Progenitor cell of endocrine pancreas (in vitro differentiated cells): ENCODE results near the gene PIP4P1. TPM values are rescaled to one million over a fixed set of nuclear protein-coding genes. Genes with fewer than 3 reads are reported as not detected.
A peak's percentile ranks its signal among the peaks of the same experiment; 100 is the strongest.

Experiments used
- DNase-seq: peaks from one replicate; pipeline ENCODE4 v3.0.0; 2021; ENCODE audit warnings: low spot score; ENCODE audit not compliant: unreplicated experiment
- H3K27ac Mint-ChIP-seq: 2 replicates; pipeline ENCODE4 v1.8.0; 2021; ENCODE audit warnings: mild to moderate bottlenecking, moderate library complexity, mixed read lengths
- H3K27me3 Mint-ChIP-seq: 2 replicates; pipeline ENCODE4 v1.8.0; 2021; ENCODE audit warnings: mixed read lengths
- H3K36me3 Mint-ChIP-seq: 2 replicates; pipeline ENCODE4 v1.8.0; 2022; ENCODE audit warnings: mixed read lengths; ENCODE audit not compliant: insufficient read depth
- H3K4me1 Mint-ChIP-seq: 2 replicates; pipeline ENCODE4 v1.8.0; 2021; ENCODE audit warnings: low read depth, mixed read lengths
- H3K4me3 Mint-ChIP-seq: 2 replicates; pipeline ENCODE4 v1.8.0; 2021; ENCODE audit warnings: low read depth, mild to moderate bottlenecking, moderate library complexity, mixed read lengths
- H3K9me3 Mint-ChIP-seq: 2 replicates; pipeline ENCODE4 v1.8.0; 2021; ENCODE audit warnings: low read depth, mixed read lengths
- total RNA-seq: library from RNA; stranded (reverse); gene quantifications from 2 replicates; pipeline ENCODE4 v1.2.1, GENCODE V29; 2021
- TF ChIP-seq, protein P1 (sequence below): fragments of 200-600 bp; sonication (generic); IDR thresholded peaks from one replicate; pipeline ENCODE4 v1.5.0; 2021; ENCODE audit warnings: antibody characterized with exemption, mild to moderate bottlenecking; ENCODE audit not compliant: unreplicated experiment

PIP4P1 gene
- total RNA-seq, 1 donor from 2014 or later: 45.6 TPM

DNA sequence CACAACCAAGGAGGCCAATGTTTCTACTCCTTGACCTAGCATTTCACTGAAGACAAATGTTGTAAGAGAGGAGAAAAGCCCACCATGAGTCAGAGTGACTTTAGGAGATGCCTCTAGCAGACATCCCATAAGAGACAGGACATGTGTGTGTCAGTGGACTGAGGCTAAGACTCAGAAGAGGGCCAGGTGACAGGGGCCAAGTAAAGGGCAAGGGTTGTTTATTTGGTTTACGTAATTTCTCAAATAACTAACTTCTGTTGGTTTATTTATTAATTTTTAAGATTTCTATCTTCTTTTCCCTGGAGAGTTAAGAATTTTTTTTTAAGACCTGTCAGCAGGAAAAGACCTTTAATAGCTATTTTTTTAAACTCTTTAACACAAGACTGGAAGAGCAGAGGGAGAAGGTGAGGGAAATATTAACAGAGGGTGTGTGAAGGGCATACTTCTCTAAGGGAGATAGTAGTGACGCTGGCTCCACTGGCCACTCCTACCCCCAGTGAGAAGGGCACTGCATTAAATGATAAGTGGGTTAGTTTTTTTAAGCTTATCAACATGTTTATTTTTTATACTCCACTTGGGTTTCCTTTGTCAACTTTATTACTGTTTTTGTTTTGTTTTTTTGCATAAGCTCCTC, 11.4 kb upstream of the PIP4P1 start:
- Mint-ChIP-seq H3K9me3 (no peaks in the 10 kb centered on the region), H3K27me3 (no peaks in the 10 kb centered on the region), H3K4me3 (peak overlapping the region; percentile 20), H3K4me1 (peaks cover 22% of the 10 kb centered on the region), H3K27ac (no peak overlapping the region), H3K36me3 (peaks cover 35% of the 10 kb centered on the region)
- TF ChIP-seq, protein P1, sequence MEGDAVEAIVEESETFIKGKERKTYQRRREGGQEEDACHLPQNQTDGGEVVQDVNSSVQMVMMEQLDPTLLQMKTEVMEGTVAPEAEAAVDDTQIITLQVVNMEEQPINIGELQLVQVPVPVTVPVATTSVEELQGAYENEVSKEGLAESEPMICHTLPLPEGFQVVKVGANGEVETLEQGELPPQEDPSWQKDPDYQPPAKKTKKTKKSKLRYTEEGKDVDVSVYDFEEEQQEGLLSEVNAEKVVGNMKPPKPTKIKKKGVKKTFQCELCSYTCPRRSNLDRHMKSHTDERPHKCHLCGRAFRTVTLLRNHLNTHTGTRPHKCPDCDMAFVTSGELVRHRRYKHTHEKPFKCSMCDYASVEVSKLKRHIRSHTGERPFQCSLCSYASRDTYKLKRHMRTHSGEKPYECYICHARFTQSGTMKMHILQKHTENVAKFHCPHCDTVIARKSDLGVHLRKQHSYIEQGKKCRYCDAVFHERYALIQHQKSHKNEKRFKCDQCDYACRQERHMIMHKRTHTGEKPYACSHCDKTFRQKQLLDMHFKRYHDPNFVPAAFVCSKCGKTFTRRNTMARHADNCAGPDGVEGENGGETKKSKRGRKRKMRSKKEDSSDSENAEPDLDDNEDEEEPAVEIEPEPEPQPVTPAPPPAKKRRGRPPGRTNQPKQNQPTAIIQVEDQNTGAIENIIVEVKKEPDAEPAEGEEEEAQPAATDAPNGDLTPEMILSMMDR: no peak
- DNase-seq: no peak

DNA sequence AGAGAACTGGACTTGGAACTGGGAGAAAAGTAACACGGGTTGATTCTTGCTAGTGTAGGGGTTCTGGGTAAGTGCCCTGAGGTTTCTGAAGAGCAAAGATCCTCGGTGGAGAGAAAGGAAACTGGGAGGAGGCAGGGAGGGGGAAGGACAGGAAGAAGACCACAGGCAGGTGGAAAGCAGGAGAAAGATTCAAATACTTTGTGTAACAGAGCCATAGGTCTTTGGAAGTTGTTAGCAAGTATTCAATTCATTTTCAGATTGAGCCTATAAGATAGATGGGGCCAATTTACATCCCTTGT, 9.3 kb upstream of the PIP4P1 start:
- no peak for DNase-seq
- Mint-ChIP-seq H3K4me1 (peaks cover 17% of the 10 kb centered on the region), H3K36me3 (peaks cover 19% of the 10 kb centered on the region), H3K27ac (peak overlapping the region; percentile 95), H3K27me3 (no peaks in the 10 kb centered on the region), H3K9me3 (no peaks in the 10 kb centered on the region), H3K4me3 (peak overlapping the region; percentile 94)
- TF ChIP-seq, protein P1: no peak

DNA sequence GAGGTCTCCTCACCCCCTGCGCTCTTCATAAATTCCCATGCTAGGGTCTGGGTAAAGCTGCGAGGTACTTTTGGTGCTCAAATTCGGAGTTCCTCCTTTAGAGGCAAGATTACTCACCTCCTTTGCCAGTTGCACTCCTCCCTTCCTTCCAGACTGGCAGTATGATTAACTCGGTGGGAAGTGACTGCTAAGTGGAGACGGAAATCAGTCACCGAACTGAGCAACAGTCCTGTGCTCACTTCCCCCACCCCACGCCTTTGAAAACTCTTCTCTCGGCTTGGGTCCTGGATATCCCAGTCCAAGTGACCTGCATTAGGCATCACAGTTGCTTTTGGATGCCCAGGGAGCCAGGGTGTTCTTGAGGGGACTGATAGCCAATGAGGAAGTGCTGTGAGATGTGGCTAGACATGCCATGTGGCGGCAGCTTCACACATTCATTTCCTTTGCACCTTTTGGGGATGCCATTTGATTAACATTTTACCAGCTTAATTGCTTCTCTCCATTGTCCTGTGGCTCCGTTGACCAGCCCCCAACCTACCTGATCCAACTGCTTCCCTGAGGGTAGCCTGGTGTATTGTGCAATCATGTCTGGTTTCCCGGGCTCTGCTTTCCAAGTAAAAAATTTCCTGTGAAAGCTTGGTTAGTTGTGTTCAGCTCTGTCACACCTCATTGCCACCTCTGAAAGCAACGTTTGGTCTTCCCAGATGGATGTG, 8.8 kb upstream of the PIP4P1 start:
- Mint-ChIP-seq H3K36me3 (peaks cover 16% of the 10 kb centered on the region), H3K4me1 (peaks cover 17% of the 10 kb centered on the region), H3K27me3 (no peaks in the 10 kb centered on the region), H3K27ac (peak overlapping the region; percentile 95), H3K4me3 (peak overlapping the region; percentile 94), H3K9me3 (no peaks in the 10 kb centered on the region)
- DNase-seq: no peak
- TF ChIP-seq, protein P1: no peak

DNA sequence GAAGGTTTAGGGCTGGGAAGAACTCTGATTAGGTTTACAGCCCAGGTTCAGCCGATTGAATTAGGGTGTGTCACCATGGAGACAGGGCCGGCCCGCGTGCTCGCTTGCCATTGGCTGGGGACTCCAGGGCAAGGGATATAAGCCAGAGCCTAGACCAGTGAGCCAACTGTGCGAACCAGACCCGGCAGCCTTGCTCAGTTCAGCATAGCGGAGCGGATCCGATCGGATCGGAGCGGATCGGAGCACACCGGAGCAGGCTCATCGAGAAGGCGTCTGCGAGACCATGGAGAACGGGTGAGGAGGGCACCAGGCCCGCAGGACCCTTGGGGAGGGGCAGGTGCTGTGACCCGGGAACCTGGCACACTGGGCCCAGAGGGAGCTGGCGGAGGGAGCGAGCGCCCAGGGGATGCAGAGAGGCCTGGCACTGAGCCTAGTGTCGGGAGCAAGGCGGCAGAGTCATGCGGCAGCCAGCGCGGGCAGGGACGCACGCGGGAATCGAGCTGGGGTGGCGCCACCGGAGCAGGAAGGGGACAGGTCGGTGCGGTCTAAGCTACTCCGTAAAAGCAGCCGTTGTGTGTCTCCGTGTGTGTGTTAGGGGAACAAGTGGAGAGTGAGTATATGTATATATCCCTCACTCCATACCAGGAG, 8.1 kb upstream of the PIP4P1 start, which contains the start of gene PNP:
TSS of gene PNP (plus strand) at position 165 of the 648 bp plus-strand sequence. CDS start at position 284, 119 bp downstream.
- Mint-ChIP-seq H3K4me1 (peaks cover 17% of the 10 kb centered on the region), H3K36me3 (peaks cover 9% of the 10 kb centered on the region), H3K9me3 (no peaks in the 10 kb centered on the region), H3K27ac (peak within 1 kb of the TSS; percentile 95), H3K27me3 (no peaks in the 10 kb centered on the region), H3K4me3 (peak within 1 kb of the TSS; percentile 94)
- peak; percentile 77 for DNase-seq
- TF ChIP-seq, protein P1: no peak

DNA sequence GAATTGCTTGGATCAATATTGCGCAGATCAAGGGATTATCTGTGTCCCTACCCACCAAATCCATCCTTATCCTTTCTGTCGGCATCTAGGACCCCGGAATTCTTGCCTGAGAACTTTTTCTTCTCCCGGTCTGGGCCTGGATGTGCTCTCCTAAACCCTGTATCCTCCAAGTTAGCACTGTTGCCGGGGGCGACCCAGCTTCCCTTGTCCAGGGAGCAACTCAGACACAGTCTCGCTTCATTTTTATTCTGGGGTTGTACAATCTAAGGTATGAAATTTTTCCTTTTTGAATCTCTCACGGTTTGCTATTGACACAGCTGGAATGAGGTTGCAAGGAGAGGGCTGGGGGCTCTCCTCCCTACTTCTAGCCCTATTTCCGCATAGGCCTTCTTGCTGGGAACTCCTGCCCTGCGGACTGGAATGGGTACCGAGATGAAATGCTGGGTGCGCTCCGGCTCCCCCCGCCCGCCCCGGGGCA, 7.6 kb upstream of the PIP4P1 start:
- H3K27me3 Mint-ChIP-seq: no peaks in the 10 kb centered on the region
- H3K4me1 Mint-ChIP-seq: peaks cover 17% of the 10 kb centered on the region
- H3K36me3 Mint-ChIP-seq: peaks cover 4% of the 10 kb centered on the region
- TF ChIP-seq, protein P1: no peak
- peak overlapping the region; percentile 94 for H3K4me3 Mint-ChIP-seq
- DNase-seq: no peak
- H3K9me3 Mint-ChIP-seq: no peaks in the 10 kb centered on the region
- H3K27ac Mint-ChIP-seq: peak overlapping the region; percentile 95
